ENCODE measurements around the gene STRIP1.
A peak's percentile ranks its signal among the peaks of the same experiment; 100 is the strongest.

The STRIP1 gene

DNA sequence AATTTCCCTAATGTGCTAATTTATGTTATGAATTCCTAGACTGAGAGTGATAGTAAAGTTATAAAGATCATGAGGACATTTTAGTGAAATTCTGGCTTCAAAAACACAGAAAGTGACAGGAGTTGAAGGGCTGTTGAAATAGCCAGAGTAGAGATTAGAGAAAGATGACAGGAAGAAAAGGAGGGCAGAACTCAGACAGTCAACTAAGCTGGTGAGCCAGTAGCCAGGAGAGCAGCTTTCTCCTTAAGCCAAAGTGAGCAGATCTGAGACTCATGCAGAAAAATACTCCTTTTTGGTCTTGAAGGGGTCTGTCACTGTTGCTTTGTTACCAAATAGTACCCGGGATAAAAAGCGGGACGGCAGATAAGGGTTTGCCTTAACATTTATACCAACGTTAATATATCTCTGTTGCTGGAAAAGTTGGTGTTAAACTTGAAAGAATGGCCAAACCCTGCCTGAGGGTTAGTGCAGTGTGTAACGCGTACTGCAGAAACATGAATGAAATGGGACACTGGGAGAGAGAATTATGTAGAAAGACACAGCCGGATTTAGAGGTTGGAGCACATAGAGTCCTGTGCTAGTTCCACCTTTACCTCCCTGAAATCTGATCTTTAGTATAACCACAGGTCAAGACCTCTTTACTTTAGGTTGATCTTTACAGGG, 37.1 kb upstream of the STRIP1 start:
- Histone ChIP-seq H3K4me3 (ENCODE audit: low read depth, low read length) (no peak overlapping the region), H3K9me3 (ENCODE audit: control insufficient read depth, insufficient read depth, low read length) (no peaks in the 10 kb centered on the region), H3K27me3 (ENCODE audit: control insufficient read depth, insufficient read depth, low read length) (no peaks in the 10 kb centered on the region), H3K36me3 (ENCODE audit: control insufficient read depth, insufficient read depth, low read length) (no peaks in the 10 kb centered on the region), H3K4me1 (ENCODE audit: control insufficient read depth, insufficient read depth, low read length) (no peaks in the 10 kb centered on the region), H3K9ac (ENCODE audit: low read depth, low read length) (no peak overlapping the region)

GRCh38 chr1:109997867-109998229, 36.6 kb upstream of the STRIP1 start:
- Histone ChIP-seq H3K9ac (ENCODE audit: low read depth, low read length) (no peak overlapping the region), H3K36me3 (ENCODE audit: control insufficient read depth, insufficient read depth, low read length) (no peaks in the 10 kb centered on the region), H3K4me3 (ENCODE audit: low read depth, low read length) (no peak overlapping the region), H3K4me1 (ENCODE audit: control insufficient read depth, insufficient read depth, low read length) (no peaks in the 10 kb centered on the region), H3K27me3 (ENCODE audit: control insufficient read depth, insufficient read depth, low read length) (no peaks in the 10 kb centered on the region), H3K9me3 (ENCODE audit: control insufficient read depth, insufficient read depth, low read length) (no peaks in the 10 kb centered on the region)

GRCh38 chr1:110002695-110003094, 31.7 kb upstream of the STRIP1 start:
- H3K9me3 ChIP-seq (ENCODE audit: control insufficient read depth, insufficient read depth, low read length): no peaks in the 10 kb centered on the region
- H3K4me1 ChIP-seq (ENCODE audit: control insufficient read depth, insufficient read depth, low read length): peaks cover 37% of the 10 kb centered on the region
- H3K36me3 ChIP-seq (ENCODE audit: control insufficient read depth, insufficient read depth, low read length): no peaks in the 10 kb centered on the region
- H3K4me3 ChIP-seq (ENCODE audit: low read depth, low read length): no peak overlapping the region
- H3K9ac ChIP-seq (ENCODE audit: low read depth, low read length): no peak overlapping the region
- H3K27me3 ChIP-seq (ENCODE audit: control insufficient read depth, insufficient read depth, low read length): no peaks in the 10 kb centered on the region

DNA sequence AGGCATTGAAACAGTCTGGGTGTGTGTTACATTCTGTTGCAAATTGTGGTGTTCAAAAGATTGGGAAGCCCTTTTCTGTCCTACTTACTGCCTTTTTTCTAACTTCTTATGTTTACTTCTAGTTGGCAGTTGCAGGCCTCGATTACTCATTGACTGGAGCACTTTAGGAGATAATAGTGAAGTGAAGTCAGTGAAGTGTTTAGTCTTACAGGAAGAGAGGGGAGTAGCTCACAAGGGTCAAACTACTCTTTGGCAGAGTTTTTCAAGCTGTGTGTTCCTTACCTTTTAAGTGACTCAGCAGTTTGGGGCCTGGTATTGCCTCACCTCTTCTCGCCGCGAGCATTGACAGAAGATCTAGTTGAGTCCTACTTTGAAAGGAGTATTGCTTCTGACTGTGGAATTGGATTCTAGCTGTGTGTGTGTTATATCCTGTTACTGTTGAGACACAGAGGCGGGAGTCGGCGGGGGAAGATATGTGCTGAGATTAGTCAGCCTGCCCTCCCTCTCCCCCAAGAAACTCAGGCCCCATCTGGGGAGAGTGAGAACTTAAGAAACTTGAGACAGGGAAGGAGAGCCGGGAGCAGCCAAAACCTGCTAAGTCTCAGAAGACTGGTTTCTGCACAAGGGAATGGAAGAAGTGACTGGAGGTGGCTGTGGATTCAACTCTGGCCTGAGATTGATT, 30.5 kb upstream of the STRIP1 start:
- Histone ChIP-seq H3K9ac (ENCODE audit: low read depth, low read length) (peak overlapping the region; percentile 27), H3K4me3 (ENCODE audit: low read depth, low read length) (peak overlapping the region; percentile 19), H3K4me1 (ENCODE audit: control insufficient read depth, insufficient read depth, low read length) (peaks cover 38% of the 10 kb centered on the region), H3K9me3 (ENCODE audit: control insufficient read depth, insufficient read depth, low read length) (no peaks in the 10 kb centered on the region), H3K27me3 (ENCODE audit: control insufficient read depth, insufficient read depth, low read length) (no peaks in the 10 kb centered on the region), H3K36me3 (ENCODE audit: control insufficient read depth, insufficient read depth, low read length) (no peaks in the 10 kb centered on the region)

DNA sequence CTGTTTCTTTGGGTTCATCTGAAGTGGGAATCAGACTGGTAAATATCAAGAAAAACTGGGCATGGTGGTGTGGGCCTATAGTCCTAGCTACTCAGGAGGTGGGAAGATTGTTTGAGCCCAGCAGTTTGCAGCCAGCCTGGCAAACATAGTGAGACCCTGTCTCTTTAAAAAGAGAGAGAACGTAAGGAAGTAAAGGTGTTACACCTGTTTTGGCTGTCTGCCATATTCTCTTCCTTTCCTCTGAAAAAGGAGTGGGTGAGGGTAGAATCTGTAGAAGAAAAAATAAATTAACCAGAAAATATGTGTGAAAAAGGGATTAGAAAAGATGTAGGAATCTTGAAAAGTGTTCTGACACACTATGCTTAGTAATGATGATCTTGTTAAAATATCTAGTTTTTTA, 29.8 kb upstream of the STRIP1 start:
- Histone ChIP-seq H3K27me3 (ENCODE audit: control insufficient read depth, insufficient read depth, low read length) (no peaks in the 10 kb centered on the region), H3K36me3 (ENCODE audit: control insufficient read depth, insufficient read depth, low read length) (no peaks in the 10 kb centered on the region), H3K9ac (ENCODE audit: low read depth, low read length) (no peak overlapping the region), H3K4me1 (ENCODE audit: control insufficient read depth, insufficient read depth, low read length) (peaks cover 38% of the 10 kb centered on the region), H3K9me3 (ENCODE audit: control insufficient read depth, insufficient read depth, low read length) (no peaks in the 10 kb centered on the region), H3K4me3 (ENCODE audit: low read depth, low read length) (peak overlapping the region; percentile 19)

- Histone ChIP-seq H3K4me1 (ENCODE audit: control insufficient read depth, insufficient read depth, low read length) (peaks cover 38% of the 10 kb centered on the region), H3K36me3 (ENCODE audit: control insufficient read depth, insufficient read depth, low read length) (peaks cover 5% of the 10 kb centered on the region), H3K27me3 (ENCODE audit: control insufficient read depth, insufficient read depth, low read length) (no peaks in the 10 kb centered on the region), H3K4me3 (ENCODE audit: low read depth, low read length) (no peak overlapping the region), H3K9ac (ENCODE audit: low read depth, low read length) (no peak overlapping the region), H3K9me3 (ENCODE audit: control insufficient read depth, insufficient read depth, low read length) (no peaks in the 10 kb centered on the region)
Observed at GRCh38 chr1:110005971-110006370, 28.5 kb upstream of the STRIP1 start.

DNA sequence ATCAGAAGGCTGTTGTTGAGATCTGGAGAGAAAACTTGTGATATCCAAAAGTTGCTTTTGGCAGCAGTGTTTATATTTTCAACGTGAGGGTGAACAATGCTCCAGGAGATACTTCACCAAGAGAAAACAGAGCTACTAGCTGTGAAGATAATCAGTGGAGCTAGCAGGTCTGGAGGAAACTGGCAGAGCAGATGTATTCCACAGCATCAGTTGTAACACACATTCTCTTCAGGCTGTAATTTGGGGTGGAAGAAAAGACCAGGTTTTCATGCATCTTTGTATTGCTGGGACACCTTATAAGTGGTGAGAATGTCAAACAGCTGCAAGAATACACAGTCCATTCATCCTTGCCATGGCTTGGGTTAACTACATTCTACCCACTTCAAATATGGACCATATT, 27.9 kb upstream of the STRIP1 start:
- H3K4me1 ChIP-seq (ENCODE audit: control insufficient read depth, insufficient read depth, low read length): peaks cover 38% of the 10 kb centered on the region
- no peaks in the 10 kb centered on the region for H3K9me3 ChIP-seq (ENCODE audit: control insufficient read depth, insufficient read depth, low read length)
- H3K36me3 ChIP-seq (ENCODE audit: control insufficient read depth, insufficient read depth, low read length): peaks cover 5% of the 10 kb centered on the region

DNA sequence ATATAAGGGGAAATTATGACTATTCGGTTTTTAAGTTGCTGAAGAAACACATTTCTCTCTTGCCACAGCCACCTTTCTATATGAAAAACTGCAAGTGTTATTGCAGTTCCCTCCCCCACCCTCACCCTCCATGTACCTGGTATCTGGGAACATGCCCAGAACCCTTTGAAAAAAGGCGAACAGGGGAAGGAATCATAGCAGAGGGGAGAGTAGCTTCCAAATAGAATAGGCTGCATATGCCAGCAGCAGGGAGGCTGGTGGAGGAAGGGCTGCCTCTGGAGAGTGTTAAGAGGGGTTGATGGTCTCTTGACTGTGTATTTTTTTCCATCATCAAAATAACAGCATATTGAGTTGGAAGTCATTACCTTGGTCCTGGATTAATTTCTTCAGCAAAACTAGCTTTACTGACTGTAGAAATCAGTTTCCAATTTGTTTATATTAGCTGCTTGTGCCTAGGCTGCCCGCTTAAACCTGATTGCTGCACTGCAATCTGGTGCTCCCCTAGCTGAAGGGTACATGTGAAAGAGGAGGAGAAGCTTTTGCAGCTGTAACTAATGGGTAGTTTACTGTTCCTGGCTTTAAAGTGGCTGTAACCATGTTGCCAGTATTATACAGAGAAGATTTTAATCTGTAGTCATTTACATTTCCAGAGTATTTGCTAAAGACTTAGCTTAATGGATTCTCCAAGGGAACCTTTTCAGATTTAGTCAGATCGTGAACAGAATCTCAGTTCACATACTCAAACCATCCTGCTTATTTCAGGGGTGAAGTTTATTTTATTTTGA, 27.2 kb upstream of the STRIP1 start:
- Histone ChIP-seq H3K9me3 (ENCODE audit: control insufficient read depth, insufficient read depth, low read length) (no peaks in the 10 kb centered on the region), H3K27me3 (ENCODE audit: control insufficient read depth, insufficient read depth, low read length) (no peaks in the 10 kb centered on the region), H3K4me1 (ENCODE audit: control insufficient read depth, insufficient read depth, low read length) (peaks cover 38% of the 10 kb centered on the region), H3K9ac (ENCODE audit: low read depth, low read length) (no peak overlapping the region), H3K36me3 (ENCODE audit: control insufficient read depth, insufficient read depth, low read length) (peaks cover 10% of the 10 kb centered on the region), H3K4me3 (ENCODE audit: low read depth, low read length) (no peak overlapping the region)

More for the DNA sequence above, 27.9 kb upstream of the STRIP1 start:
- H3K9ac ChIP-seq (ENCODE audit: low read depth, low read length): no peak overlapping the region
- H3K4me3 ChIP-seq (ENCODE audit: low read depth, low read length): no peak overlapping the region
- H3K27me3 ChIP-seq (ENCODE audit: control insufficient read depth, insufficient read depth, low read length): no peaks in the 10 kb centered on the region

GRCh38 chr1:110008971-110009565, 25.4 kb upstream of the STRIP1 start:
- no peaks in the 10 kb centered on the region for H3K27me3 ChIP-seq (ENCODE audit: control insufficient read depth, insufficient read depth, low read length)
- no peaks in the 10 kb centered on the region for H3K9me3 ChIP-seq (ENCODE audit: control insufficient read depth, insufficient read depth, low read length)
- no peak overlapping the region for H3K4me3 ChIP-seq (ENCODE audit: low read depth, low read length)
- H3K36me3 ChIP-seq (ENCODE audit: control insufficient read depth, insufficient read depth, low read length): peaks cover 20% of the 10 kb centered on the region
- peaks cover 30% of the 10 kb centered on the region for H3K4me1 ChIP-seq (ENCODE audit: control insufficient read depth, insufficient read depth, low read length)
- no peak overlapping the region for H3K9ac ChIP-seq (ENCODE audit: low read depth, low read length)

GRCh38 chr1:110011527-110012041, 22.8 kb upstream of the STRIP1 start:
- H3K36me3 ChIP-seq (ENCODE audit: control insufficient read depth, insufficient read depth, low read length): peaks cover 31% of the 10 kb centered on the region
- H3K4me1 ChIP-seq (ENCODE audit: control insufficient read depth, insufficient read depth, low read length): peaks cover 10% of the 10 kb centered on the region
- H3K9ac ChIP-seq (ENCODE audit: low read depth, low read length): no peak overlapping the region

GRCh38 chr1:110012100-110012780, 22.2 kb upstream of the STRIP1 start:
- Histone ChIP-seq H3K4me1 (ENCODE audit: control insufficient read depth, insufficient read depth, low read length) (peaks cover 5% of the 10 kb centered on the region), H3K36me3 (ENCODE audit: control insufficient read depth, insufficient read depth, low read length) (peaks cover 37% of the 10 kb centered on the region), H3K27me3 (ENCODE audit: control insufficient read depth, insufficient read depth, low read length) (no peaks in the 10 kb centered on the region)

More at GRCh38 chr1:110011527-110012041, 22.8 kb upstream of the STRIP1 start:
- no peaks in the 10 kb centered on the region for H3K9me3 ChIP-seq (ENCODE audit: control insufficient read depth, insufficient read depth, low read length)
- H3K4me3 ChIP-seq (ENCODE audit: low read depth, low read length): no peak overlapping the region
- no peaks in the 10 kb centered on the region for H3K27me3 ChIP-seq (ENCODE audit: control insufficient read depth, insufficient read depth, low read length)

More at GRCh38 chr1:110012100-110012780, 22.2 kb upstream of the STRIP1 start:
- Histone ChIP-seq H3K9me3 (ENCODE audit: control insufficient read depth, insufficient read depth, low read length) (no peaks in the 10 kb centered on the region), H3K4me3 (ENCODE audit: low read depth, low read length) (no peak overlapping the region), H3K9ac (ENCODE audit: low read depth, low read length) (no peak overlapping the region)
